OCI-LY7 (cell line): ENCODE measurements around the gene PPP2R2B. TPM values are rescaled to one million over a fixed set of nuclear protein-coding genes. Genes with fewer than 3 reads are reported as not detected.

Experiments
- BruUV-seq: library from RNA; stranded (reverse); fragments of 400-500 nt; replicated peaks from 2 replicates; lab custom pipeline; 2021; lab: Mats Ljungman, UMichigan
- CTCF ChIA-PET: fragments of 300-600 bp; sonication (Branson Sonifier 250); formaldehyde crosslinking; loops from one replicate; lab custom pipeline; 2022; ENCODE audit warnings: antibody characterized with exemption; ENCODE audit not compliant: unreplicated experiment; lab: Charles Lee
- POLR2A ChIA-PET: fragments of 300-600 bp; sonication (Branson Sonifier 250); formaldehyde crosslinking; loops from one replicate; lab custom pipeline; 2022; ENCODE audit warnings: antibody characterized with exemption; lab: Charles Lee
- DNase-seq: peaks from one replicate; pipeline ENCODE4 v3.0.0-alpha.2; 2015; ENCODE audit warnings: low spot score
- H2AFZ ChIP-seq: fragments of 200-600 bp; sonication (generic), shearing (Covaris generic); 2 replicates; pipeline ENCODE4 v1.6.1; 2014; ENCODE audit warnings: mild to moderate bottlenecking, antibody characterized with exemption, low read length, moderate library complexity
- H3K27ac ChIP-seq: fragments of 200-600 bp; sonication (generic); 2 replicates; pipeline ENCODE4 v1.5.1; 2014; ENCODE audit warnings: mixed run types, low read depth, mild to moderate bottlenecking, moderate library complexity, low read length, inconsistent platforms; ENCODE audit not compliant: poor library complexity, severe bottlenecking
- H3K36me3 ChIP-seq: fragments of 200-600 bp; sonication (generic); 2 replicates; pipeline ENCODE4 v1.6.1; 2014; ENCODE audit warnings: mild to moderate bottlenecking, antibody characterized with exemption, low read length, moderate library complexity, mixed read lengths; ENCODE audit not compliant: insufficient read depth
- H3K4me1 ChIP-seq: fragments of 200-600 bp; sonication (generic); 2 replicates; pipeline ENCODE4 v1.5.1; 2014; ENCODE audit warnings: mild to moderate bottlenecking, low read length; ENCODE audit not compliant: insufficient read depth, poor library complexity, severe bottlenecking
- H3K4me2 ChIP-seq: fragments of 200-600 bp; sonication (generic); 2 replicates; pipeline ENCODE4 v1.6.1; 2014; ENCODE audit warnings: mild to moderate bottlenecking, low read length
- H3K4me3 ChIP-seq: fragments of 200-600 bp; sonication (generic); 2 replicates; pipeline ENCODE4 v1.5.1; 2014; ENCODE audit warnings: mild to moderate bottlenecking, low read depth, low read length; ENCODE audit not compliant: poor library complexity, severe bottlenecking
- H3K79me2 ChIP-seq: fragments of 200-600 bp; sonication (generic); 2 replicates; pipeline ENCODE4 v1.6.1; 2016; ENCODE audit warnings: low read depth, mild to moderate bottlenecking, low read length, moderate library complexity, mixed read lengths; ENCODE audit not compliant: insufficient read depth
- H3K9me2 ChIP-seq: fragments of 200-600 bp; sonication (generic); 2 replicates; pipeline ENCODE4 v1.6.1; 2016; ENCODE audit warnings: mild to moderate bottlenecking, low read length, mixed read lengths; ENCODE audit not compliant: insufficient read depth
- H3K9me3 ChIP-seq: fragments of 200-600 bp; sonication (generic); 2 replicates; pipeline ENCODE4 v1.6.1; 2014; ENCODE audit warnings: mild to moderate bottlenecking, mixed run types, low read length, mixed read lengths
- H4K20me1 ChIP-seq: fragments of 200-600 bp; sonication (generic); 2 replicates; pipeline ENCODE4 v1.6.1; 2014; ENCODE audit warnings: mild to moderate bottlenecking, antibody characterized with exemption, low read length, moderate library complexity, mixed read lengths; ENCODE audit not compliant: insufficient read depth
- CTCF ChIP-seq: fragments of 200-600 bp; sonication (generic); conservative IDR thresholded peaks from 2 replicates; pipeline ENCODE4 v1.5.1; 2014; ENCODE audit warnings: mild to moderate bottlenecking, antibody characterized with exemption, low read length, moderate library complexity, mixed read lengths
- EZH2phosphoT487 ChIP-seq: fragments of 200-600 bp; sonication (generic); IDR thresholded peaks from 2 replicates; pipeline ENCODE4 v1.6.1; 2018; ENCODE audit warnings: low read depth, borderline replicate concordance, mild to moderate bottlenecking, mixed run types, antibody characterized with exemption, low read length, moderate library complexity, mixed read lengths
- intact Hi-C: fragments of 100-400 bp; cut with micrococcal nuclease; formaldehyde crosslinking; loops from one replicate; pipeline ENCODE4 v1.10.0; 2022; ENCODE audit not compliant: unreplicated experiment
- total RNA-seq, 2 experiments: library from RNA; depleted of rRNA in 1 of 2; stranded (reverse); fragments of >200 nt in 1 of 2; shearing (Covaris generic) in 1 of 2; gene quantifications; 2 replicates each; pipeline ENCODE4 v1.2.3, GENCODE V29; 2014 to 2022

PPP2R2B gene
- total RNA-seq, 2 experiments from 2014 or later, result not detected

GRCh38 chr5:146607659-146608332, 270.8 kb downstream of the PPP2R2B start:
- no TSS peak for BruUV-seq
- no peaks in the 10 kb centered on the region for H3K9me2 ChIP-seq
- DNase-seq, result no peak
- H2AFZ ChIP-seq, result no peak overlapping the region
- ChIA-PET POLR2A (no interaction called here), CTCF (no interaction called here)
- H3K4me1 ChIP-seq, result no peaks in the 10 kb centered on the region
- H3K4me2 ChIP-seq, result no peak overlapping the region
- no peaks in the 10 kb centered on the region for H3K36me3 ChIP-seq
- intact Hi-C loops, result no loop called here
- TF ChIP-seq CTCF (no peak), EZH2phosphoT487 (no peak)
- H3K27ac ChIP-seq, result no peak overlapping the region
- H3K79me2 ChIP-seq, result no peaks in the 10 kb centered on the region
- no peak overlapping the region for H3K4me3 ChIP-seq
- H4K20me1 ChIP-seq, result no peaks in the 10 kb centered on the region
- no peaks in the 10 kb centered on the region for H3K9me3 ChIP-seq

GRCh38 chr5:146606893-146607292, 271.7 kb downstream of the PPP2R2B start:
- Histone ChIP-seq H3K27ac (no peak overlapping the region), H2AFZ (no peak overlapping the region), H3K36me3 (no peaks in the 10 kb centered on the region), H3K9me3 (no peaks in the 10 kb centered on the region), H3K4me2 (no peak overlapping the region), H3K9me2 (no peaks in the 10 kb centered on the region), H3K4me1 (no peaks in the 10 kb centered on the region), H4K20me1 (no peaks in the 10 kb centered on the region), H3K79me2 (no peaks in the 10 kb centered on the region), H3K4me3 (no peak overlapping the region)
- no peak for TF ChIP-seq EZH2phosphoT487
- no peak for TF ChIP-seq CTCF
- BruUV-seq, result no TSS peak
- CTCF ChIA-PET, result no interaction called here
- intact Hi-C loops, result no loop called here
- POLR2A ChIA-PET, result no interaction called here
- no peak for DNase-seq

GRCh38 chr5:146600376-146600775, 278.2 kb downstream of the PPP2R2B start:
- no peak for DNase-seq
- ChIA-PET CTCF (no interaction called here), POLR2A (no interaction called here)
- no TSS peak for BruUV-seq
- H4K20me1 ChIP-seq, result no peaks in the 10 kb centered on the region
- no peak overlapping the region for H3K27ac ChIP-seq
- H3K9me3 ChIP-seq, result no peaks in the 10 kb centered on the region
- no peak overlapping the region for H3K4me3 ChIP-seq
- no peaks in the 10 kb centered on the region for H3K79me2 ChIP-seq
- H3K4me1 ChIP-seq, result no peaks in the 10 kb centered on the region
- intact Hi-C loops, result no loop called here
- H3K36me3 ChIP-seq, result no peaks in the 10 kb centered on the region
- H2AFZ ChIP-seq, result no peak overlapping the region
- no peak overlapping the region for H3K4me2 ChIP-seq
- no peaks in the 10 kb centered on the region for H3K9me2 ChIP-seq
- TF ChIP-seq CTCF, result no peak
- no peak for TF ChIP-seq EZH2phosphoT487
